PC-9 (cell line): ENCODE data around the gene RAG1. TPM values are rescaled to one million over a fixed set of nuclear protein-coding genes. Genes with fewer than 3 reads are reported as not detected.

Experiments
- BruUV-seq: library from RNA; stranded (reverse); fragments of 400-500 nt; replicated peaks from 2 replicates; lab custom pipeline; 2021; lab: Mats Ljungman, UMichigan
- CTCF ChIA-PET: fragments of 300-600 bp; sonication (Branson Sonifier 250); formaldehyde crosslinking; loops from one replicate; lab custom pipeline; 2022; ENCODE audit warnings: antibody characterized with exemption; lab: Charles Lee
- POLR2A ChIA-PET: fragments of 300-600 bp; sonication (Branson Sonifier 250); formaldehyde crosslinking; loops from one replicate; lab custom pipeline; 2022; ENCODE audit warnings: antibody characterized with exemption; ENCODE audit not compliant: unreplicated experiment; lab: Charles Lee
- DNase-seq, 2 experiments: peaks; one replicate each; pipeline versions ENCODE4 v3.0.0 to v3.0.0-alpha.2; 2015 to 2022; ENCODE audit warnings: mixed read lengths in 1 of 2
- H2AFZ ChIP-seq: fragments of 200-600 bp; sonication (generic); 2 replicates; pipeline ENCODE4 v1.8.1; 2017; ENCODE audit warnings: antibody characterized with exemption
- H3F3A ChIP-seq: fragments of 200-600 bp; sonication (generic); 2 replicates; pipeline ENCODE4 v1.8.1; 2017; ENCODE audit warnings: antibody characterized with exemption, mild to moderate bottlenecking, low read depth; ENCODE audit not compliant: insufficient read depth
- H3K27ac ChIP-seq: fragments of 200-600 bp; sonication (generic); 2 replicates; pipeline ENCODE4 v1.6.1; 2016; ENCODE audit warnings: mixed run types
- H3K27me3 ChIP-seq: fragments of 200-600 bp; sonication (generic); 2 replicates; pipeline ENCODE4 v1.6.1; 2016; ENCODE audit warnings: low read depth, mixed run types; ENCODE audit not compliant: insufficient read depth
- H3K36me3 ChIP-seq: fragments of 200-600 bp; sonication (generic); 2 replicates; pipeline ENCODE4 v1.6.1; 2016; ENCODE audit warnings: low read depth, mixed run types
- H3K4me1 ChIP-seq: fragments of 200-600 bp; sonication (generic); replicated peaks from 2 replicates; pipeline ENCODE4 v1.6.1; 2016; ENCODE audit warnings: mixed run types; ENCODE audit not compliant: insufficient read depth
- H3K4me2 ChIP-seq: fragments of 200-600 bp; sonication (generic); 2 replicates; pipeline ENCODE4 v1.6.1; 2017; ENCODE audit warnings: mixed run types
- H3K4me3 ChIP-seq: fragments of 200-600 bp; sonication (generic); 2 replicates; pipeline ENCODE4 v1.6.1; 2016; ENCODE audit warnings: mixed run types
- H3K79me2 ChIP-seq: fragments of 200-600 bp; sonication (generic); 2 replicates; pipeline ENCODE4 v1.6.1; 2017; ENCODE audit warnings: low read depth, mixed run types
- H3K9me2 ChIP-seq: fragments of 200-600 bp; sonication (generic); 2 replicates; pipeline ENCODE4 v1.8.1; 2017; ENCODE audit warnings: mild to moderate bottlenecking; ENCODE audit not compliant: insufficient read depth
- H3K9me3 ChIP-seq: fragments of 200-600 bp; sonication (generic); 2 replicates; pipeline ENCODE4 v1.8.1; 2016; ENCODE audit warnings: low read depth; ENCODE audit not compliant: insufficient read depth
- H4K20me1 ChIP-seq: fragments of 200-600 bp; sonication (generic); 2 replicates; pipeline ENCODE4 v1.8.1; 2017; ENCODE audit not compliant: insufficient read depth
- CTCF ChIP-seq: fragments of 200-600 bp; sonication (generic); conservative IDR thresholded peaks from 2 replicates; pipeline ENCODE4 v1.6.1; 2017; ENCODE audit warnings: mixed run types, antibody characterized with exemption, mild to moderate bottlenecking, moderate library complexity
- EZH2 ChIP-seq: fragments of 200-600 bp; sonication (generic); IDR thresholded peaks from 2 replicates; pipeline ENCODE4 v1.8.0; 2017; ENCODE audit warnings: antibody characterized with exemption, low read depth
- intact Hi-C: fragments of 100-400 bp; cut with micrococcal nuclease; formaldehyde crosslinking; loops from one replicate; pipeline ENCODE4 v1.10.0; 2022; ENCODE audit not compliant: unreplicated experiment
- total RNA-seq: library from RNA; stranded (reverse); gene quantifications from 2 replicates; pipeline ENCODE4 v1.2.3, GENCODE V29; 2021

The RAG1 gene
- total RNA-seq, 1 experiment from 2014 or later: 0.31 TPM

- no peaks in the 10 kb centered on the region for H3K27me3 ChIP-seq
- H4K20me1 ChIP-seq: no peaks in the 10 kb centered on the region
- no peak within 1 kb of the TSS for H3K4me3 ChIP-seq
- no peak within 1 kb of the TSS for H3K4me2 ChIP-seq
- no peak for TF ChIP-seq EZH2
- no peak for TF ChIP-seq CTCF
- H3K4me1 ChIP-seq: 0 out of 2 replicates have a peak, but pooled peaks cover 6% of the 10 kb centered on the region
- intact Hi-C loops: no loop called here
- no peaks in the 10 kb centered on the region for H3K9me2 ChIP-seq
- POLR2A ChIA-PET: no interaction called here
- no peak for DNase-seq
- H2AFZ ChIP-seq: no peak within 1 kb of the TSS
- H3K9me3 ChIP-seq: no peaks in the 10 kb centered on the region
- no TSS peak for BruUV-seq
- CTCF ChIA-PET: no interaction called here
- no peaks in the 10 kb centered on the region for H3K79me2 ChIP-seq
- H3F3A ChIP-seq: no peaks in the 10 kb centered on the region
- no peaks in the 10 kb centered on the region for H3K36me3 ChIP-seq
- H3K27ac ChIP-seq: no peak within 1 kb of the TSS
These were observed 30.2 kb downstream of the RAG1 start, which contains the start of gene RAG2 for GRCh38 chr11:36598051-36598450. RAG2 (minus strand) TSS chr11:36598236; CDS start chr11:36594168, 4,068 bp downstream.

- ChIA-PET POLR2A (no interaction called here), CTCF (no interaction called here)
- Histone ChIP-seq H3K36me3 (no peaks in the 10 kb centered on the region), H2AFZ (no peak overlapping the region), H3K4me3 (no peak overlapping the region), H3K4me1 (0 out of 2 replicates have a peak, but pooled peaks cover 4% of the 10 kb centered on the region), H3K27ac (no peak overlapping the region), H3K9me2 (no peaks in the 10 kb centered on the region), H3K4me2 (no peak overlapping the region), H3F3A (no peaks in the 10 kb centered on the region), H4K20me1 (no peaks in the 10 kb centered on the region), H3K27me3 (no peaks in the 10 kb centered on the region), H3K9me3 (no peaks in the 10 kb centered on the region), H3K79me2 (no peaks in the 10 kb centered on the region)
- DNase-seq: no peak
- BruUV-seq: no TSS peak
- intact Hi-C loops: no loop called here
- TF ChIP-seq CTCF: no peak
- no peak for TF ChIP-seq EZH2
These were observed 32.4 kb downstream of the RAG1 start for GRCh38 chr11:36600180-36600579.

- H3K4me3 ChIP-seq: no peak overlapping the region
- H3K9me2 ChIP-seq: no peaks in the 10 kb centered on the region
- BruUV-seq: no TSS peak
- no peaks in the 10 kb centered on the region for H3K79me2 ChIP-seq
- ChIA-PET CTCF (no interaction called here), POLR2A (no interaction called here)
- no peak overlapping the region for H2AFZ ChIP-seq
- DNase-seq: no peak
- no peaks in the 10 kb centered on the region for H3K27me3 ChIP-seq
- H3K9me3 ChIP-seq: no peaks in the 10 kb centered on the region
- H3F3A ChIP-seq: no peaks in the 10 kb centered on the region
- H3K27ac ChIP-seq: no peak overlapping the region
- intact Hi-C loops: no loop called here
- no peaks in the 10 kb centered on the region for H3K36me3 ChIP-seq
- H3K4me1 ChIP-seq: no peaks in the 10 kb centered on the region
- H3K4me2 ChIP-seq: no peak overlapping the region
- TF ChIP-seq EZH2 (no peak), CTCF (no peak)
- H4K20me1 ChIP-seq: no peaks in the 10 kb centered on the region
These were observed 33.3 kb downstream of the RAG1 start for GRCh38 chr11:36601155-36601554.
